Neural cell (in vitro differentiated cells): ENCODE data around the gene PTPRN2. TPM values are rescaled to one million over a fixed set of nuclear protein-coding genes. Genes with fewer than 3 reads are reported as not detected.

ENCODE experiments used
- H2AFZ ChIP-seq: fragments of 200-600, 300-800 bp; sonication (generic), shearing (Covaris generic); 2 replicates; pipeline ENCODE4 v1.6.0; 2014; ENCODE audit warnings: low read depth, mild to moderate bottlenecking, antibody characterized with exemption, low read length, moderate library complexity
- H3F3A ChIP-seq: fragments of 200-600 bp; shearing (Covaris generic); 2 replicates; pipeline ENCODE4 v1.6.1; 2016; ENCODE audit warnings: mild to moderate bottlenecking, moderate library complexity, mixed read lengths, antibody characterized with exemption, low read length; ENCODE audit not compliant: insufficient read depth, poor library complexity, severe bottlenecking
- H3K27ac ChIP-seq: fragments of 200-600, 300-800 bp; sonication (generic), shearing (Covaris generic); 2 replicates; pipeline ENCODE4 v1.5.1; 2014; ENCODE audit warnings: mild to moderate bottlenecking, low read length, moderate library complexity
- H3K27me3 ChIP-seq: fragments of 300-800, 200-600 bp; sonication (generic), shearing (Covaris generic); 2 replicates; pipeline ENCODE4 v1.6.0; 2014; ENCODE audit warnings: mild to moderate bottlenecking, low read depth, low read length, moderate library complexity; ENCODE audit not compliant: insufficient read depth
- H3K36me3 ChIP-seq: fragments of 300-800, 200-600 bp; sonication (generic), shearing (Covaris generic); 2 replicates; pipeline ENCODE4 v1.5.1; 2014; ENCODE audit warnings: mild to moderate bottlenecking, antibody characterized with exemption, low read length, moderate library complexity; ENCODE audit not compliant: insufficient read depth
- H3K4me2 ChIP-seq: fragments of 300-800, 200-600 bp; sonication (generic), shearing (Covaris generic); 2 replicates; pipeline ENCODE4 v1.6.0; 2014; ENCODE audit warnings: mild to moderate bottlenecking, low read length
- H3K4me3 ChIP-seq: fragments of 300-800, 200-600 bp; sonication (generic), shearing (Covaris generic); 2 replicates; pipeline ENCODE4 v1.5.1; 2014; ENCODE audit warnings: mild to moderate bottlenecking, low read length, moderate library complexity
- H3K79me2 ChIP-seq: fragments of 200-600 bp; shearing (Covaris generic); replicated peaks from 2 replicates; pipeline ENCODE4 v1.6.0; 2014; ENCODE audit warnings: mild to moderate bottlenecking, low read length, moderate library complexity; ENCODE audit not compliant: insufficient read depth
- H3K9ac ChIP-seq: fragments of 300-800, 200-600 bp; sonication (generic), shearing (Covaris generic); 2 replicates; pipeline ENCODE4 v1.6.1; 2016; ENCODE audit warnings: mild to moderate bottlenecking, low read length, mixed read lengths
- H3K9me2 ChIP-seq: fragments of 200-600 bp; shearing (Covaris generic); 2 replicates; pipeline ENCODE4 v1.6.1; 2016; ENCODE audit warnings: mild to moderate bottlenecking, low read length, mixed read lengths; ENCODE audit not compliant: insufficient read depth
- H3K9me3 ChIP-seq: fragments of 200-600, 300-800 bp; sonication (generic), shearing (Covaris generic); 2 replicates; pipeline ENCODE4 v1.6.1; 2016; ENCODE audit warnings: mild to moderate bottlenecking, mixed run types, low read length, moderate library complexity, mixed read lengths
- H4K20me1 ChIP-seq: fragments of 200-600 bp; shearing (Covaris generic); 2 replicates; pipeline ENCODE4 v1.6.1; 2016; ENCODE audit warnings: mild to moderate bottlenecking, mixed run types; ENCODE audit not compliant: insufficient read depth
- EP300 ChIP-seq: fragments of 450-650 bp; conservative IDR thresholded peaks from 2 replicates; pipeline ENCODE4 v1.6.1; 2014; ENCODE audit warnings: antibody characterized with exemption, mild to moderate bottlenecking, moderate library complexity; ENCODE audit not compliant: poor library complexity, severe bottlenecking
- EZH2 ChIP-seq: fragments of 200-600, 300-800 bp; shearing (Covaris generic), sonication (generic); IDR thresholded peaks from 2 replicates; pipeline ENCODE4 v1.6.1; 2014; ENCODE audit warnings: antibody characterized with exemption, low read length, borderline replicate concordance, mild to moderate bottlenecking; ENCODE audit not compliant: insufficient read depth, poor library complexity, severe bottlenecking
- MXI1 ChIP-seq: fragments of 450-650 bp; conservative IDR thresholded peaks from 2 replicates; pipeline ENCODE4 v1.6.1; 2014; ENCODE audit warnings: antibody characterized with exemption, mild to moderate bottlenecking; ENCODE audit not compliant: poor library complexity, severe bottlenecking
- POLR2AphosphoS5 ChIP-seq: IDR thresholded peaks from 2 replicates; pipeline ENCODE4 v1.6.1; 2012
- RAD21 ChIP-seq: fragments of 450-650 bp; conservative IDR thresholded peaks from 2 replicates; pipeline ENCODE4 v1.6.1; 2014; ENCODE audit warnings: antibody characterized with exemption, mild to moderate bottlenecking, moderate library complexity
- SMC3 ChIP-seq: fragments of 450-650 bp; conservative IDR thresholded peaks from 2 replicates; pipeline ENCODE4 v1.6.1; 2014; ENCODE audit warnings: antibody characterized with exemption, mild to moderate bottlenecking, moderate library complexity; ENCODE audit not compliant: poor library complexity
- TAF1 ChIP-seq: IDR thresholded peaks from 2 replicates; pipeline ENCODE4 v1.6.1; 2012; ENCODE audit warnings: low read depth
- polyA plus RNA-seq: library from polyadenylated mRNA; depleted of rRNA; stranded (reverse); fragments of >200 nt; gene quantifications from 2 replicates; pipeline ENCODE4 v1.2.3, GENCODE V29; 2014
- TF ChIP-seq, protein P1 (sequence below): fragments of 450-650 bp; IDR thresholded peaks from 2 replicates; pipeline ENCODE4 v1.5.1; 2014; ENCODE audit warnings: antibody characterized with exemption, mild to moderate bottlenecking, moderate library complexity; ENCODE audit not compliant: poor library complexity, severe bottlenecking
- TF ChIP-seq, protein P2 (sequence below): IDR thresholded peaks from 2 replicates; pipeline ENCODE4 v1.6.1; 2012; ENCODE audit warnings: borderline replicate concordance

Gene PTPRN2
- polyA plus RNA-seq, 1 donor from 2014 or later, result 31.0 TPM

DNA sequence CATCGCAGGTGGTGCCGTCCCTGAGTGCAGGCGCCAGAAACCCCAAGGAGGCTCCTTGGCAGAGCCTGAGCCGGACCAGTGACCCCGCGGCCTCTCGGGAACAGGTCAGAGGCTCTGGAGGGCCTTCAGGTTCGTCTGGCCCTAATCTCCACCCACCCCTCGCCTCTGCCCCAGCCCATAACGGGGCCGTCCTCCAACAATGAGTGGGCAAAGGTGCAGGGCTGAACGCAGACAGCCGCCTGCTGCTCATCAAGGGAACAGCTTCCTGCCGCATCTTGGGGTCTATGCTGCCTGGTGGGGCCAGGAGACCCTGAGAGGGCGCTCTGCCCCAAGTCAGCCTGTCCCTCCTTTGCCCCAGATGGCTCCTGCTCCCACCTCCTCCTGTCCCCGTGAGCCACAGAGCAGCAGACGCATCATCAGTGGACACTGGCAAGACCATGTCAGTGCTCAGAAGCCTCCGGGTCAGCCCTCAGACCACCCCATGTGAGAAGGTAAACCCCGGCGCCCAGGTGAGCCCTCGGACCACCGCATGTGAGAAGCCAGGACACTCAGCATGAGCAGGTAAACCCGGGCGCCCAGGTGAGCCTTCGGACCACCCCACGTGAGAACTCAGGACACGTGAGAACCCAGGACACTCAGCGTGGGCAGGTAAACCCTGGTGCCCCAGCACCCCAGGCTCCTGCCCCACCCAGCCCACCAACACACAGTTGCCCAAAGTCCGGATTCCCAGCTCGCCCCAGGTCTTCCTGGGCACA, 142.0 kb downstream of the PTPRN2 start:
- Histone ChIP-seq H3F3A (no peaks in the 10 kb centered on the region), H2AFZ (no peak overlapping the region), H3K36me3 (no peaks in the 10 kb centered on the region), H3K9me3 (no peaks in the 10 kb centered on the region), H3K79me2 (no peaks in the 10 kb centered on the region), H3K9ac (no peak overlapping the region), H3K4me2 (no peak overlapping the region), H3K27ac (no peak overlapping the region), H3K27me3 (no peaks in the 10 kb centered on the region), H3K9me2 (no peaks in the 10 kb centered on the region), H3K4me3 (no peak overlapping the region), H4K20me1 (no peaks in the 10 kb centered on the region)
- no peak for TF ChIP-seq TAF1
- TF ChIP-seq RAD21, result no peak

DNA sequence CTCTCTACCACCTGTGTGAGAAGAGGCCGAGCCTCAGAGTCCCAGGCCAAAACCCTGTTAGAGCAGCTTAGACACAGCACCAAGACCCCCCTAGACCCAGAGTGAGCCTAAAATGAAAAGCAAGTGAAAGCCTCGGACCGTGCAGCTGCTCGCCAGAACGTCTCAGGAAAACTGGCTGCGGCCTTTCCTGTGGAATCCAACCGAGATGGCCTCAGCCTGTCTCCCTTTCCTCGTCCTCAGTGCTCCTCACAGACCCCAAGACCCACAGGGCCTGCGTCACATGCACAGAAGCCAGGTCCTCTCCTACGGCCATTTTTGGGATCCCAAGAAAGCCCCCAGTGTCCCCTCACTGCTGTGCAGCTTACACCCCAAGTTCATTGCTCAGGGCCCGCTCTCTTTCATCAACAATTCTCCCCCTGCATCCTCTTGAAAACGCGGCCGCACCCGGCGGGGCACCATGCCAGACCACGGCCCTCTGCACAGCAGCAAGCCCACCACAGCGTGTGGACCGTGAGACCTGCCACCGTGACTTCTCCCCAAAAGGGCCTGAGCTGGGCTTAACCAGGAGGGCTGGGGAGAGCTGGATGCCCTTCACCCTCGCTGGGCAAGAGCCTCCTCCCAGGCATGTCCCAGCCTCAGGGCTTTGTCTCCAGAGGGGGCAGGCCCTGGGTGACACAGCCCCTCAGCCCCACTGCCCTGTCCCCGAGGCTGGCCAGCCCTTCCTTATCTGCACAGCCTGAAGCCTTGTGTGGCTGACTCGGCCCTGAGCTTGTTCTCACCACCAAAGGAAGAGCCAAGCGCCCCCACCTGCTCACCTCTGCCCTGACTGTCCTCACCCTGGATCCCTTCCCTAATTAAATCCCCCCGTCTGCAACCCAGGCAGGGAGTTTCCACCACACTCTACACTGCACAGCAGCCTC, 142.9 kb downstream of the PTPRN2 start:
- no peaks in the 10 kb centered on the region for H3F3A ChIP-seq
- TF ChIP-seq EP300 (no peak), MXI1 (no peak), SMC3 (no peak), EZH2 (no peak), POLR2AphosphoS5 (no peak), RAD21 (no peak), TAF1 (no peak)
- TF ChIP-seq, protein P1, sequence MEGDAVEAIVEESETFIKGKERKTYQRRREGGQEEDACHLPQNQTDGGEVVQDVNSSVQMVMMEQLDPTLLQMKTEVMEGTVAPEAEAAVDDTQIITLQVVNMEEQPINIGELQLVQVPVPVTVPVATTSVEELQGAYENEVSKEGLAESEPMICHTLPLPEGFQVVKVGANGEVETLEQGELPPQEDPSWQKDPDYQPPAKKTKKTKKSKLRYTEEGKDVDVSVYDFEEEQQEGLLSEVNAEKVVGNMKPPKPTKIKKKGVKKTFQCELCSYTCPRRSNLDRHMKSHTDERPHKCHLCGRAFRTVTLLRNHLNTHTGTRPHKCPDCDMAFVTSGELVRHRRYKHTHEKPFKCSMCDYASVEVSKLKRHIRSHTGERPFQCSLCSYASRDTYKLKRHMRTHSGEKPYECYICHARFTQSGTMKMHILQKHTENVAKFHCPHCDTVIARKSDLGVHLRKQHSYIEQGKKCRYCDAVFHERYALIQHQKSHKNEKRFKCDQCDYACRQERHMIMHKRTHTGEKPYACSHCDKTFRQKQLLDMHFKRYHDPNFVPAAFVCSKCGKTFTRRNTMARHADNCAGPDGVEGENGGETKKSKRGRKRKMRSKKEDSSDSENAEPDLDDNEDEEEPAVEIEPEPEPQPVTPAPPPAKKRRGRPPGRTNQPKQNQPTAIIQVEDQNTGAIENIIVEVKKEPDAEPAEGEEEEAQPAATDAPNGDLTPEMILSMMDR, result no peak
- H3K36me3 ChIP-seq, result no peaks in the 10 kb centered on the region
- H2AFZ ChIP-seq, result no peak overlapping the region
- no peaks in the 10 kb centered on the region for H3K27me3 ChIP-seq
- H3K79me2 ChIP-seq, result no peaks in the 10 kb centered on the region
- no peaks in the 10 kb centered on the region for H4K20me1 ChIP-seq
- no peak overlapping the region for H3K27ac ChIP-seq
- H3K9me3 ChIP-seq, result no peaks in the 10 kb centered on the region
- no peak overlapping the region for H3K4me2 ChIP-seq
- no peaks in the 10 kb centered on the region for H3K9me2 ChIP-seq
- H3K4me3 ChIP-seq, result no peak overlapping the region
- no peak overlapping the region for H3K9ac ChIP-seq

DNA sequence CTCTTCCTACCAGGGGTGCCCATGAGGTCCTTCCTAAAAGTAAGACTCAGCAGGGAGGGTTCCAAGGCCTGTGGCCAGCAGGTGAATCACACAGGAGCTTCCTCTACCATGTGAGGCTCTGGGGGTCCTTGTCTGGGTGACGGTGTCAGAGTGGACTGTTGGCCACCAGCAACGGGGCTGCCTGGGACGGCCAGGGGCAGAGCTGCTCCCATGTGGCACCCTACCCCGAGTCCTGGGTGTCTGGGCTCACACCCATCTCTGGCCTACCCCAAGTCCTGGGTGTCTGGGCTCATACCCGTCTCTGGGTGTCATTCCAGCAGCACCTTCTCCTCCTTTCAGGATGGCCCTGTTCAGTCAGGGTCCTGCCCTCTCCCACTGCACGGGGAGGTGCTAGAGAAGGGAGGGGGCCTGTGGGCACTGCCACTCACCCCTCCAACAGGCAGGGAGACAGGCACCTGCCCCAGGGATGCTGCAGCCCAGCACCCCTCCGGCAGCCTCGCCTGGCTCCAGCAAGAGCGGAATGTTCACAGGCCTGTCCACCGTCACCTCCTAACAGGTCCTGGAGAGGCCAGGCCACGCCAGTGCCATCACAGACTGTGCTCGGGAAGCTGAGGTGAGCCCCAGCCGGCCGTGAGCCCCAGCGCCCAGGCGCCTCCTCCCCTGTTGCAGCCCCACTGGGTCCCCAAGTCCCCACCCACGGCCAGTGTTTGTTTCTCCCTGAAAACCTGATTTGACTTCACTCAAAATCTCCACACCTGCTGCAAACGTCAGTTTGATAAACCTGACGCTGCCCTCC, 143.7 kb downstream of the PTPRN2 start:
- H2AFZ ChIP-seq, result no peak overlapping the region
- no peaks in the 10 kb centered on the region for H3K79me2 ChIP-seq
- H3K9me2 ChIP-seq, result no peaks in the 10 kb centered on the region
- H3K4me3 ChIP-seq, result no peak overlapping the region
- H3K36me3 ChIP-seq, result no peaks in the 10 kb centered on the region
- TF ChIP-seq EZH2, result no peak
- TF ChIP-seq, protein P1, result no peak
- TF ChIP-seq TAF1, result no peak
- TF ChIP-seq RAD21, result no peak
- TF ChIP-seq, protein P2, sequence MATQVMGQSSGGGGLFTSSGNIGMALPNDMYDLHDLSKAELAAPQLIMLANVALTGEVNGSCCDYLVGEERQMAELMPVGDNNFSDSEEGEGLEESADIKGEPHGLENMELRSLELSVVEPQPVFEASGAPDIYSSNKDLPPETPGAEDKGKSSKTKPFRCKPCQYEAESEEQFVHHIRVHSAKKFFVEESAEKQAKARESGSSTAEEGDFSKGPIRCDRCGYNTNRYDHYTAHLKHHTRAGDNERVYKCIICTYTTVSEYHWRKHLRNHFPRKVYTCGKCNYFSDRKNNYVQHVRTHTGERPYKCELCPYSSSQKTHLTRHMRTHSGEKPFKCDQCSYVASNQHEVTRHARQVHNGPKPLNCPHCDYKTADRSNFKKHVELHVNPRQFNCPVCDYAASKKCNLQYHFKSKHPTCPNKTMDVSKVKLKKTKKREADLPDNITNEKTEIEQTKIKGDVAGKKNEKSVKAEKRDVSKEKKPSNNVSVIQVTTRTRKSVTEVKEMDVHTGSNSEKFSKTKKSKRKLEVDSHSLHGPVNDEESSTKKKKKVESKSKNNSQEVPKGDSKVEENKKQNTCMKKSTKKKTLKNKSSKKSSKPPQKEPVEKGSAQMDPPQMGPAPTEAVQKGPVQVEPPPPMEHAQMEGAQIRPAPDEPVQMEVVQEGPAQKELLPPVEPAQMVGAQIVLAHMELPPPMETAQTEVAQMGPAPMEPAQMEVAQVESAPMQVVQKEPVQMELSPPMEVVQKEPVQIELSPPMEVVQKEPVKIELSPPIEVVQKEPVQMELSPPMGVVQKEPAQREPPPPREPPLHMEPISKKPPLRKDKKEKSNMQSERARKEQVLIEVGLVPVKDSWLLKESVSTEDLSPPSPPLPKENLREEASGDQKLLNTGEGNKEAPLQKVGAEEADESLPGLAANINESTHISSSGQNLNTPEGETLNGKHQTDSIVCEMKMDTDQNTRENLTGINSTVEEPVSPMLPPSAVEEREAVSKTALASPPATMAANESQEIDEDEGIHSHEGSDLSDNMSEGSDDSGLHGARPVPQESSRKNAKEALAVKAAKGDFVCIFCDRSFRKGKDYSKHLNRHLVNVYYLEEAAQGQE, result no peak
- TF ChIP-seq MXI1, result no peak
- TF ChIP-seq EP300, result no peak
- no peak for TF ChIP-seq SMC3
- TF ChIP-seq POLR2AphosphoS5, result no peak
- no peak overlapping the region for H3K9ac ChIP-seq
- no peaks in the 10 kb centered on the region for H3F3A ChIP-seq
- no peak overlapping the region for H3K4me2 ChIP-seq
- no peaks in the 10 kb centered on the region for H4K20me1 ChIP-seq
- no peaks in the 10 kb centered on the region for H3K27me3 ChIP-seq
- H3K9me3 ChIP-seq, result no peaks in the 10 kb centered on the region
- no peak overlapping the region for H3K27ac ChIP-seq
